H1 (cell line): Measurements from ENCODE around the gene C20orf173. TPM values are rescaled to one million over a fixed set of nuclear protein-coding genes. Genes with fewer than 3 reads are reported as not detected.

Experiments used
- CTCF ChIA-PET: fragments of 300-600 bp; sonication (Branson Sonifier 250); formaldehyde crosslinking; loops from one replicate; lab custom pipeline; 2021; ENCODE audit not compliant: partially characterized antibody; lab: Charles Lee
- POLR2A ChIA-PET: fragments of 300-600 bp; sonication (Branson Sonifier 250); formaldehyde crosslinking; loops from one replicate; lab custom pipeline; 2021; ENCODE audit warnings: inconsistent platforms; ENCODE audit not compliant: partially characterized antibody; lab: Charles Lee
- DNase-seq, 2 experiments: peaks; one replicate each; pipeline versions ENCODE4 v3.0.0 to v3.0.0-alpha.2; 2010 to 2022; ENCODE audit warnings: low spot score in 2 of 2, low read depth in 1 of 2, mixed read lengths in 1 of 2
- FAIRE-seq: peaks from 2 replicates; lab custom pipeline; 2011; peaks lifted over from hg19 to GRCh38; lab: Jason Lieb, UNC
- H2AFZ ChIP-seq: 2 replicates; pipeline ENCODE4 v1.8.1; 2012; ENCODE audit warnings: low read length, inconsistent platforms
- H2AK5ac ChIP-seq: 2 replicates; pipeline ENCODE4 v1.6.1; 2013; ENCODE audit warnings: low read depth, low read length
- H2BK120ac ChIP-seq: replicated peaks from 2 replicates; pipeline ENCODE3; 2013; ENCODE audit warnings: low read depth, low read length, inconsistent platforms
- H2BK12ac ChIP-seq: 2 replicates; pipeline ENCODE4 v1.6.1; 2013; ENCODE audit warnings: low read depth, low read length
- H2BK15ac ChIP-seq: 2 replicates; pipeline ENCODE4 v1.6.1; 2013; ENCODE audit warnings: low read length
- H2BK20ac ChIP-seq: 2 replicates; pipeline ENCODE4 v1.6.1; 2013; ENCODE audit warnings: low read length
- H2BK5ac ChIP-seq: 2 replicates; pipeline ENCODE4 v1.6.1; 2013; ENCODE audit warnings: low read depth, low read length
- H3K14ac ChIP-seq: 2 replicates; pipeline ENCODE4 v1.6.1; 2013; ENCODE audit warnings: inconsistent platforms; ENCODE audit not compliant: insufficient read length
- H3K18ac ChIP-seq: 2 replicates; pipeline ENCODE4 v1.6.1; 2013; ENCODE audit warnings: low read length; ENCODE audit errors: extremely low read depth
- H3K23ac ChIP-seq: 2 replicates; pipeline ENCODE4 v1.6.1; 2013; ENCODE audit warnings: inconsistent platforms; ENCODE audit not compliant: insufficient read length
- H3K23me2 ChIP-seq: 2 replicates; pipeline ENCODE4 v1.6.1; 2013; ENCODE audit warnings: low read depth, low read length
- H3K27ac ChIP-seq: 2 replicates; pipeline ENCODE4 v1.6.1; 2011; ENCODE audit warnings: low read depth, low read length, inconsistent platforms
- H3K27me3 ChIP-seq, 4 experiments: replicated peaks in 1 of 4; 1 replicate in 1 of 4; 2 replicates in 3 of 4; pipeline versions ENCODE4 v1.6.1 to v1.8.1; 2011 to 2013; ENCODE audit warnings: low read length in 3 of 4, mild to moderate bottlenecking in 3 of 4, inconsistent platforms in 2 of 4, mixed read lengths in 2 of 4, moderate library complexity in 1 of 4; ENCODE audit not compliant: control insufficient read depth in 3 of 4, insufficient read depth in 3 of 4; ENCODE audit errors: extremely low read depth in 1 of 4
- H3K36me3 ChIP-seq, 4 experiments: 2 replicates each; pipeline versions ENCODE4 v1.6.1 to v1.8.1; 2011 to 2013; ENCODE audit warnings: mild to moderate bottlenecking in 4 of 4, low read length in 3 of 4, moderate library complexity in 2 of 4, control low read depth in 1 of 4, inconsistent platforms in 1 of 4; ENCODE audit not compliant: insufficient read depth in 4 of 4, control insufficient read depth in 2 of 4
- H3K4ac ChIP-seq: replicated peaks from 2 replicates; pipeline ENCODE3; 2013; ENCODE audit warnings: low read length, low read depth, mixed read lengths, inconsistent platforms; ENCODE audit not compliant: insufficient read length
- H3K4me1 ChIP-seq, 4 experiments: replicated peaks in 1 of 4; 1 replicate in 1 of 4; 2 replicates in 3 of 4; pipeline versions ENCODE4 v1.6.1 to v1.8.1; 2011 to 2013; ENCODE audit warnings: low read length in 3 of 4, inconsistent platforms in 2 of 4, mixed read lengths in 1 of 4; ENCODE audit not compliant: insufficient read depth in 4 of 4, control insufficient read depth in 3 of 4
- H3K4me2 ChIP-seq, 2 experiments: 2 replicates each; pipeline versions ENCODE4 v1.6.1 to v1.8.1; 2011 to 2013; ENCODE audit warnings: low read depth in 2 of 2, low read length in 2 of 2, control low read depth in 1 of 2, inconsistent platforms in 1 of 2, mild to moderate bottlenecking in 1 of 2; ENCODE audit not compliant: insufficient read depth in 1 of 2
- H3K4me3 ChIP-seq, 4 experiments: fragments of 200-600, 300-600 bp in 1 of 4; sonication (generic), shearing (Covaris generic), sonication (Bioruptor Twin) in 1 of 4; 2 replicates each; pipeline versions ENCODE4 v1.5.1 to v1.8.1; 2011 to 2016; ENCODE audit warnings: low read length in 4 of 4, low read depth in 3 of 4, control low read depth in 2 of 4, inconsistent platforms in 2 of 4, mild to moderate bottlenecking in 2 of 4, mixed read lengths in 1 of 4, moderate library complexity in 1 of 4; ENCODE audit not compliant: insufficient read depth in 2 of 4; ENCODE audit errors: extremely low read depth in 1 of 4
- H3K56ac ChIP-seq: replicated peaks from 2 replicates; pipeline ENCODE3; 2013; ENCODE audit warnings: low read depth, mild to moderate bottlenecking, mixed read lengths, low read length, inconsistent platforms; ENCODE audit not compliant: insufficient read length
- H3K79me1 ChIP-seq: 2 replicates; pipeline ENCODE4 v1.6.1; 2013; ENCODE audit warnings: low read depth, low read length, control low read depth
- H3K79me2 ChIP-seq, 2 experiments: 2 replicates each; pipeline versions ENCODE4 v1.6.1 to v1.8.1; 2012 to 2013; ENCODE audit warnings: low read length in 2 of 2, mild to moderate bottlenecking in 2 of 2, inconsistent platforms in 1 of 2; ENCODE audit not compliant: insufficient read depth in 2 of 2, control insufficient read depth in 1 of 2
- H3K9ac ChIP-seq, 4 experiments: replicated peaks in 1 of 4; 1 replicate in 1 of 4; 2 replicates in 3 of 4; pipeline versions ENCODE4 v1.6.1 to v1.8.1; 2011 to 2013; ENCODE audit warnings: low read depth in 3 of 4, low read length in 3 of 4, control low read depth in 2 of 4, mild to moderate bottlenecking in 2 of 4, moderate library complexity in 2 of 4, inconsistent platforms in 1 of 4; ENCODE audit errors: extremely low read depth in 1 of 4
- H3K9me3 ChIP-seq, 2 experiments: 2 replicates each; pipeline versions ENCODE4 v1.6.1 to v1.8.1; 2012 to 2013; ENCODE audit warnings: mild to moderate bottlenecking in 2 of 2, moderate library complexity in 2 of 2, control low read depth in 1 of 2, inconsistent platforms in 1 of 2, low read depth in 1 of 2, low read length in 1 of 2, mixed read lengths in 1 of 2; ENCODE audit not compliant: insufficient read depth in 2 of 2
- H4K20me1 ChIP-seq, 2 experiments: replicated peaks in 1 of 2; 2 replicates each; pipeline versions ENCODE3 to v1.8.1; 2011 to 2013; ENCODE audit warnings: inconsistent platforms in 2 of 2, low read length in 2 of 2, mild to moderate bottlenecking in 1 of 2; ENCODE audit not compliant: insufficient read depth in 2 of 2, control insufficient read depth in 1 of 2
- H4K5ac ChIP-seq: 2 replicates; pipeline ENCODE4 v1.6.1; 2013; ENCODE audit warnings: low read length, low read depth, mixed read lengths, inconsistent platforms; ENCODE audit not compliant: insufficient read length
- H4K8ac ChIP-seq: 2 replicates; pipeline ENCODE4 v1.8.0; 2013; ENCODE audit warnings: mild to moderate bottlenecking, moderate library complexity, low read length, inconsistent platforms; ENCODE audit not compliant: insufficient read depth; ENCODE audit errors: extremely low read depth
- H4K91ac ChIP-seq: replicated peaks from 2 replicates; pipeline ENCODE3; 2013; ENCODE audit warnings: low read length, mixed read lengths, inconsistent platforms; ENCODE audit not compliant: insufficient read length
- CBX5 ChIP-seq: fragments of 300-800, 300-1000 bp; sonication (generic); IDR thresholded peaks from 2 replicates; pipeline ENCODE4 v1.7.1; 2016; ENCODE audit warnings: antibody characterized with exemption, low read length, low read depth
- EP300 ChIP-seq, 2 experiments: IDR thresholded peaks; 1 replicate in 1 of 2; 2 replicates in 1 of 2; pipeline ENCODE4 v1.6.1; 2011 to 2012; ENCODE audit warnings: low read depth in 2 of 2, low read length in 2 of 2, mild to moderate bottlenecking in 2 of 2, borderline replicate concordance in 1 of 2, inconsistent platforms in 1 of 2, moderate library complexity in 1 of 2
- KDM4A ChIP-seq: IDR thresholded peaks from one replicate; pipeline ENCODE4 v1.7.1; 2012; ENCODE audit warnings: low read depth, mild to moderate bottlenecking, moderate library complexity, low read length, inconsistent platforms; ENCODE audit not compliant: severe bottlenecking
- NRF1 ChIP-seq: IDR thresholded peaks from 2 replicates; pipeline ENCODE4 v1.6.1; 2011; ENCODE audit warnings: mild to moderate bottlenecking, low read depth, low read length, improper control_type of control experiment
- RNF2 ChIP-seq: fragments of 200-900, 300-1000 bp; sonication (generic); IDR thresholded peaks from 2 replicates; pipeline ENCODE4 v1.7.1; 2016; ENCODE audit warnings: borderline replicate concordance, low read depth, mild to moderate bottlenecking, antibody characterized with exemption, low read length; ENCODE audit not compliant: poor library complexity, severe bottlenecking; ENCODE audit errors: missing control alignments
- TAF7 ChIP-seq: optimal IDR thresholded peaks from 2 replicates; pipeline ENCODE3; 2011; ENCODE audit warnings: low read depth, mild to moderate bottlenecking, inconsistent platforms, low read length, moderate library complexity, borderline replicate concordance
- WGBS, 2 experiments: shearing (Covaris generic) in 1 of 2; methylation state at CpG; one replicate each; pipeline versions ENCODE4 v1.1.6 to v1.1.7; 2013 to 2015; ENCODE audit warnings: low lambda C conversion rate in 2 of 2, mixed read lengths in 2 of 2, inconsistent platforms in 1 of 2, low coverage in 1 of 2, missing lambda C conversion rate in 1 of 2; ENCODE audit not compliant: insufficient replicate concordance in 2 of 2, insufficient coverage in 1 of 2, insufficient read length in 1 of 2; ENCODE audit errors: extremely low coverage in 1 of 2, missing lambda C conversion rate in 1 of 2; 5-methylcytosine and 5-hydroxymethylcytosine counted together
- polyA plus RNA-seq, 7 experiments: library from polyadenylated mRNA; depleted of rRNA in 3 of 7; stranded (reverse) in 5 of 7; unstranded in 2 of 7; fragments of >200 nt in 5 of 7; fragments of 200-250 nt in 2 of 7; gene quantifications; 1 replicate in 5 of 7; 2 replicates in 1 of 7; 4 replicates in 1 of 7; pipeline versions ENCODE4 v1.2.1 to v1.2.3, GENCODE V29; 2011 to 2013; ENCODE audit warnings: missing spikeins in 2 of 7, mixed read lengths in 2 of 7
- total RNA-seq: library from RNA; stranded (reverse); fragmentation: NEBNext Ultra II Directional; extraction: Animal tissue kit (Norgen Biotek cat#: 25700); gene quantifications from 2 replicates; pipeline ENCODE4 v1.2.1, GENCODE V29; 2021

Gene C20orf173
- total and polyA plus RNA-seq, 2 of the 8 experiments (the other 6 are each of a cell fraction or from before 2014, with no cell fraction given): not detected

GRCh38 chr20:35479798-35480197 lies 49.7 kb downstream of the C20orf173 start:
- H3K9ac ChIP-seq: no peak overlapping the region
- no peaks in the 10 kb centered on the region for H3K79me1 ChIP-seq
- peaks cover 0 to under 1% of the 10 kb centered on the region in 2 experiments for H4K20me1 ChIP-seq
- POLR2A ChIA-PET: interaction anchor here (0.7 to 1.9 kb wide), 4 partner anchors 9 to 137 kb away, joined by 3 to 5 read pairs (median 4); partner anchors contain the start of gene CEP250
- WGBS, 2 experiments: 93% methylated on average over 5 of the region's 5 CpGs; no CpG with 5 or more reads in 1 of the 2 experiments
- H3K18ac ChIP-seq: no peak overlapping the region
- no peak overlapping the region for H2BK20ac ChIP-seq
- H2BK15ac ChIP-seq: no peak overlapping the region
- CTCF ChIA-PET: interaction anchor here (0.9 to 2.6 kb wide), 7 partner anchors 9 to 150 kb away, joined by 3 to 10 read pairs (median 3); no protein-coding TSS in a partner anchor
- no peak overlapping the region for H2AK5ac ChIP-seq
- no peak overlapping the region for H3K4me3 ChIP-seq
- no peak overlapping the region for H3K27ac ChIP-seq
- FAIRE-seq (no peak), DNase-seq (no peak)
- H2AFZ ChIP-seq: no peak overlapping the region
- no peaks in the 10 kb centered on the region for H3K23me2 ChIP-seq
- H2BK12ac ChIP-seq: no peak overlapping the region
- no peak overlapping the region for H3K56ac ChIP-seq
- no peaks in the 10 kb centered on the region for H3K4me1 ChIP-seq
- H3K79me2 ChIP-seq: no peaks in the 10 kb centered on the region
- no peaks in the 10 kb centered on the region for H3K9me3 ChIP-seq
- peaks cover 13 to 61% (median 37%) of the 10 kb centered on the region in 4 experiments for H3K36me3 ChIP-seq
- no peak overlapping the region for H4K5ac ChIP-seq
- H2BK5ac ChIP-seq: no peak overlapping the region
- no peak overlapping the region for H3K14ac ChIP-seq
- no peak overlapping the region for H3K23ac ChIP-seq
- H4K91ac ChIP-seq: no peak overlapping the region
- H3K4ac ChIP-seq: no peak overlapping the region
- TF ChIP-seq TAF7 (no peak), RNF2 (no peak), NRF1 (no peak), KDM4A (no peak), EP300 (IDR thresholded peaks at IDR 0.05; ENCODE audit: borderline replicate concordance in 1 of 2, low read depth in 2 of 2, low read length in 2 of 2) (no peak), CBX5 (no peak)
- H3K27me3 ChIP-seq: no peaks in the 10 kb centered on the region
- no peak overlapping the region for H4K8ac ChIP-seq
- H2BK120ac ChIP-seq: no peak overlapping the region
- no peak overlapping the region for H3K4me2 ChIP-seq
